ENCODE data around the gene CLNS1A. TPM values are rescaled to one million over a fixed set of nuclear protein-coding genes. Genes with fewer than 3 reads are reported as not detected.

The CLNS1A gene
- polyA plus RNA-seq, 1 of the 3 experiments (the other 2 are of a cell fraction), result 124 TPM

DNA sequence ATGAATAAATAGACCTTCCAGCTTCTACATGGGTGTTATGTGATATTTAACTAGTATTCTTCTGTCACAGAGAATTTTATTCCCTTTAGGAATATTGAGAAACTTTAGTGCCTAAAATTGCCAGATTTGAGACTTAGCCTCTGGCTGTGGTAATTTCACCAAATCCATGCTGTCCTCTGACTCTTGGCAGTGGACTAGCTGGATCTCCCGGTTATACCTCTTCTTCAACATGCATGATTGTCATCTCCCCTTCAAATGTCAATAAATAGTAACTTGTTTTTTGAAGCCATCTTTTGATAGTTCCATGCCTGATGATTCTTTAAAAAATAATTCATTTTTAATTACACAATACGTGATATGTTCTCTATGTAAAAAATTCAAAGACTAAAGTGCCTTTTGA, 39.4 kb downstream of the CLNS1A start:
- no peak overlapping the region for H2AFZ ChIP-seq (ENCODE audit: low read depth)
- H3K27me3 ChIP-seq (ENCODE audit: insufficient read depth), result no peaks in the 10 kb centered on the region
- H3K9me2 ChIP-seq, result no peaks in the 10 kb centered on the region
- POLR2A ChIA-PET, result interaction anchor here (1.0 kb wide), 1 partner anchor 9 kb away, joined by 3 read pairs; no protein-coding TSS in a partner anchor
- H3K4me2 ChIP-seq, result no peak overlapping the region
- H3K79me2 ChIP-seq (ENCODE audit: insufficient read depth), result no peaks in the 10 kb centered on the region
- WGBS (ENCODE audit: low lambda C conversion rate), result 96% methylated on average over 2 of the region's 2 CpGs
- no peak overlapping the region for H3K9ac ChIP-seq
- H3K27ac ChIP-seq (ENCODE audit: low read depth in 2 of 2, low read length in 1 of 2), result no peak overlapping the region
- DNase-seq, result no peak
- H4K20me1 ChIP-seq (ENCODE audit: insufficient read depth), result no peaks in the 10 kb centered on the region
- H3K4me1 ChIP-seq (ENCODE audit: control insufficient read depth in 1 of 2, insufficient read depth in 2 of 2, low read depth in 1 of 2, low read length in 1 of 2), result peaks cover 0 to 18% of the 10 kb centered on the region in 2 experiments; a peak in 2 of 4 replicates
- no peak overlapping the region for H3K4me3 ChIP-seq (ENCODE audit: low read depth in 2 of 2, low read length in 1 of 2)
- H3K36me3 ChIP-seq (replicated peaks in 1 of 2; ENCODE audit: control insufficient read depth in 1 of 2, insufficient read depth in 2 of 2, low read length in 1 of 2), result peaks cover 0 to 7% of the 10 kb centered on the region in 2 experiments
- H3K9me3 ChIP-seq, result no peaks in the 10 kb centered on the region
- TF ChIP-seq NRF1 (IDR thresholded peaks at IDR 0.05; ENCODE audit: low read depth, low read length) (no peak), POLR2AphosphoS5 (IDR thresholded peaks at IDR 0.05; ENCODE audit: low read depth, low read length) (no peak), GATA2 (CRISPR knock-in tag; IDR thresholded peaks at IDR 0.05) (no peak), ELF1 (IDR thresholded peaks at IDR 0.05) (no peak), MXI1 (IDR thresholded peaks at IDR 0.05; ENCODE audit: low read depth, low read length) (no peak), EZH2phosphoT487 (IDR thresholded peaks at IDR 0.05; ENCODE audit: borderline replicate concordance, low read depth) (no peak), TEAD4 (IDR thresholded peaks at IDR 0.05; ENCODE audit: borderline replicate concordance, insufficient read depth) (no peak), NFIC (IDR thresholded peaks at IDR 0.05; ENCODE audit: borderline replicate concordance) (no peak), TCF12 (IDR thresholded peaks at IDR 0.05) (no peak), EP300 (IDR thresholded peaks at IDR 0.05; ENCODE audit: borderline replicate concordance in 1 of 2, low read depth in 1 of 2, low read length in 1 of 2) (no peak), CHD2 (IDR thresholded peaks at IDR 0.05; ENCODE audit: low read length, partially characterized antibody) (no peak), GABPA (IDR thresholded peaks at IDR 0.05; ENCODE audit: low read depth) (no peak)
- TF ChIP-seq, protein P1, sequence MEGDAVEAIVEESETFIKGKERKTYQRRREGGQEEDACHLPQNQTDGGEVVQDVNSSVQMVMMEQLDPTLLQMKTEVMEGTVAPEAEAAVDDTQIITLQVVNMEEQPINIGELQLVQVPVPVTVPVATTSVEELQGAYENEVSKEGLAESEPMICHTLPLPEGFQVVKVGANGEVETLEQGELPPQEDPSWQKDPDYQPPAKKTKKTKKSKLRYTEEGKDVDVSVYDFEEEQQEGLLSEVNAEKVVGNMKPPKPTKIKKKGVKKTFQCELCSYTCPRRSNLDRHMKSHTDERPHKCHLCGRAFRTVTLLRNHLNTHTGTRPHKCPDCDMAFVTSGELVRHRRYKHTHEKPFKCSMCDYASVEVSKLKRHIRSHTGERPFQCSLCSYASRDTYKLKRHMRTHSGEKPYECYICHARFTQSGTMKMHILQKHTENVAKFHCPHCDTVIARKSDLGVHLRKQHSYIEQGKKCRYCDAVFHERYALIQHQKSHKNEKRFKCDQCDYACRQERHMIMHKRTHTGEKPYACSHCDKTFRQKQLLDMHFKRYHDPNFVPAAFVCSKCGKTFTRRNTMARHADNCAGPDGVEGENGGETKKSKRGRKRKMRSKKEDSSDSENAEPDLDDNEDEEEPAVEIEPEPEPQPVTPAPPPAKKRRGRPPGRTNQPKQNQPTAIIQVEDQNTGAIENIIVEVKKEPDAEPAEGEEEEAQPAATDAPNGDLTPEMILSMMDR (IDR thresholded peaks at IDR 0.05), result no peak
- TF ChIP-seq, protein P2, sequence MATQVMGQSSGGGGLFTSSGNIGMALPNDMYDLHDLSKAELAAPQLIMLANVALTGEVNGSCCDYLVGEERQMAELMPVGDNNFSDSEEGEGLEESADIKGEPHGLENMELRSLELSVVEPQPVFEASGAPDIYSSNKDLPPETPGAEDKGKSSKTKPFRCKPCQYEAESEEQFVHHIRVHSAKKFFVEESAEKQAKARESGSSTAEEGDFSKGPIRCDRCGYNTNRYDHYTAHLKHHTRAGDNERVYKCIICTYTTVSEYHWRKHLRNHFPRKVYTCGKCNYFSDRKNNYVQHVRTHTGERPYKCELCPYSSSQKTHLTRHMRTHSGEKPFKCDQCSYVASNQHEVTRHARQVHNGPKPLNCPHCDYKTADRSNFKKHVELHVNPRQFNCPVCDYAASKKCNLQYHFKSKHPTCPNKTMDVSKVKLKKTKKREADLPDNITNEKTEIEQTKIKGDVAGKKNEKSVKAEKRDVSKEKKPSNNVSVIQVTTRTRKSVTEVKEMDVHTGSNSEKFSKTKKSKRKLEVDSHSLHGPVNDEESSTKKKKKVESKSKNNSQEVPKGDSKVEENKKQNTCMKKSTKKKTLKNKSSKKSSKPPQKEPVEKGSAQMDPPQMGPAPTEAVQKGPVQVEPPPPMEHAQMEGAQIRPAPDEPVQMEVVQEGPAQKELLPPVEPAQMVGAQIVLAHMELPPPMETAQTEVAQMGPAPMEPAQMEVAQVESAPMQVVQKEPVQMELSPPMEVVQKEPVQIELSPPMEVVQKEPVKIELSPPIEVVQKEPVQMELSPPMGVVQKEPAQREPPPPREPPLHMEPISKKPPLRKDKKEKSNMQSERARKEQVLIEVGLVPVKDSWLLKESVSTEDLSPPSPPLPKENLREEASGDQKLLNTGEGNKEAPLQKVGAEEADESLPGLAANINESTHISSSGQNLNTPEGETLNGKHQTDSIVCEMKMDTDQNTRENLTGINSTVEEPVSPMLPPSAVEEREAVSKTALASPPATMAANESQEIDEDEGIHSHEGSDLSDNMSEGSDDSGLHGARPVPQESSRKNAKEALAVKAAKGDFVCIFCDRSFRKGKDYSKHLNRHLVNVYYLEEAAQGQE (IDR thresholded peaks at IDR 0.05; ENCODE audit: low read depth, low read length), result no peak
- CTCF ChIA-PET, result interaction anchor here (1.1 kb wide), 1 partner anchor 14 kb away, joined by 3 read pairs; no protein-coding TSS in a partner anchor
- H3F3A ChIP-seq (replicated peaks; ENCODE audit: insufficient read depth), result peaks cover 19% of the 10 kb centered on the region

Data from SK-N-SH (cell line).